GM12878 (cell line): ENCODE results near the gene KLK3. TPM values are rescaled to one million over a fixed set of nuclear protein-coding genes. Genes with fewer than 3 reads are reported as not detected.

ENCODE experiments used
- ATAC-seq: fragments of 200-7000 bp; cut with Tn5 transposase; 3 replicates; pipeline ENCODE4 v1.9.1; 2020; ENCODE audit warnings: mild to moderate bottlenecking, moderate library complexity
- BruUV-seq: library from RNA; stranded (reverse); fragments of 400-500 nt; replicated peaks from 2 replicates; lab custom pipeline; 2021; lab: Mats Ljungman, UMichigan
- CTCF ChIA-PET: fragments of 300-600 bp; sonication (Branson Sonifier 250); formaldehyde crosslinking; extraction: SDS; loops from one replicate; lab custom pipeline; 2021; ENCODE audit warnings: inconsistent platforms; lab: Yijun Ruan, JAX
- POLR2A ChIA-PET: fragments of 350-600 bp; formaldehyde crosslinking; extraction: SDS; loops from one replicate; lab custom pipeline; 2021; ENCODE audit warnings: inconsistent platforms; lab: Charles Lee
- RAD21 ChIA-PET: fragments of 300-600 bp; sonication (Branson Sonifier 250); formaldehyde crosslinking; loops from one replicate; lab custom pipeline; 2023; ENCODE audit warnings: antibody characterized with exemption; ENCODE audit not compliant: unreplicated experiment; lab: Charles Lee
- SMC1A ChIA-PET: fragments of 300-600 bp; sonication (Branson Sonifier 250); formaldehyde crosslinking; loops from one replicate; lab custom pipeline; 2023; ENCODE audit not compliant: unreplicated experiment, uncharacterized antibody; lab: Charles Lee
- DNase-seq: peaks from one replicate; pipeline ENCODE4 v3.0.0-alpha.2; 2011; ENCODE audit warnings: low read depth, low spot score
- FAIRE-seq: peaks from 3 replicates; lab custom pipeline; 2011; peaks lifted over from hg19 to GRCh38; lab: Jason Lieb, UNC
- H2AFZ ChIP-seq: 2 replicates; pipeline ENCODE4 v1.6.0; 2011; ENCODE audit warnings: low read depth, low read length, control low read depth; ENCODE audit not compliant: control insufficient read depth
- H3K27ac ChIP-seq: 2 replicates; pipeline ENCODE4 v1.5.1; 2011; ENCODE audit warnings: control low read depth; ENCODE audit not compliant: control insufficient read depth, insufficient read depth
- H3K27me3 ChIP-seq, 2 experiments: replicated peaks in 1 of 2; 2 replicates each; pipeline versions ENCODE4 v1.6.0 to v1.6.1; 2011; ENCODE audit warnings: low read length in 1 of 2; ENCODE audit not compliant: control insufficient read depth in 2 of 2, insufficient read depth in 2 of 2
- H3K36me3 ChIP-seq, 2 experiments: 2 replicates each; pipeline ENCODE4 v1.5.1; 2011; ENCODE audit warnings: low read length in 1 of 2; ENCODE audit not compliant: control insufficient read depth in 2 of 2, insufficient read depth in 2 of 2
- H3K4me1 ChIP-seq: 2 replicates; pipeline ENCODE4 v1.6.1; 2011; ENCODE audit warnings: mild to moderate bottlenecking, low read length, moderate library complexity, mixed read lengths; ENCODE audit not compliant: control insufficient read depth, insufficient read depth
- H3K4me2 ChIP-seq: 2 replicates; pipeline ENCODE4 v1.6.0; 2011; ENCODE audit warnings: control low read depth; ENCODE audit not compliant: control insufficient read depth, insufficient read depth
- H3K4me3 ChIP-seq: fragments of 200-600 bp; sonication (generic); 2 replicates; pipeline ENCODE4 v1.5.1; 2016
- H3K79me2 ChIP-seq: 2 replicates; pipeline ENCODE4 v1.6.0; 2011; ENCODE audit warnings: low read length; ENCODE audit not compliant: control insufficient read depth, insufficient read depth
- H3K9ac ChIP-seq: 2 replicates; pipeline ENCODE4 v1.8.0; 2011; ENCODE audit warnings: low read length, control low read depth, mixed read lengths; ENCODE audit not compliant: control insufficient read depth, insufficient read depth
- H3K9me3 ChIP-seq: replicated peaks from 3 replicates; pipeline ENCODE4 v1.5.1; 2011; ENCODE audit warnings: mild to moderate bottlenecking, low read length; ENCODE audit not compliant: control insufficient read depth, insufficient read depth
- H4K20me1 ChIP-seq: 2 replicates; pipeline ENCODE4 v1.6.0; 2011; ENCODE audit not compliant: control insufficient read depth, insufficient read depth
- CREB1 ChIP-seq: IDR thresholded peaks from 2 replicates; pipeline ENCODE4 v1.6.1; 2012; ENCODE audit warnings: low read depth, mild to moderate bottlenecking, inconsistent platforms
- ELK1 ChIP-seq: IDR thresholded peaks from 2 replicates; pipeline ENCODE4 v1.6.1; 2012; ENCODE audit warnings: low read depth, low read length, improper control_type of control experiment
- GABPA ChIP-seq: IDR thresholded peaks from 2 replicates; pipeline ENCODE4 v1.6.1; 2014; ENCODE audit warnings: antibody characterized with exemption, low read depth, mild to moderate bottlenecking, inconsistent platforms
- JUND ChIP-seq: IDR thresholded peaks from 2 replicates; pipeline ENCODE4 v1.6.1; 2012; ENCODE audit warnings: low read depth, mild to moderate bottlenecking, low read length, improper control_type of control experiment, moderate library complexity
- MTA2 ChIP-seq: fragments of 450-650 bp; IDR thresholded peaks from 2 replicates; pipeline ENCODE4 v1.6.1; 2016; ENCODE audit warnings: low read depth, mild to moderate bottlenecking, moderate library complexity
- PBX3 ChIP-seq: IDR thresholded peaks from 2 replicates; pipeline ENCODE4 v1.6.1; 2011; ENCODE audit warnings: mild to moderate bottlenecking, low read depth, low read length, moderate library complexity; ENCODE audit not compliant: insufficient replicate concordance
- POLR2A ChIP-seq: IDR thresholded peaks from 2 replicates; pipeline ENCODE4 v1.6.1; 2011; ENCODE audit warnings: low read depth, mild to moderate bottlenecking, low read length
- SP1 ChIP-seq: IDR thresholded peaks from one replicate; pipeline ENCODE4 v1.6.1; 2011; ENCODE audit warnings: low read depth, low read length
- TCF3 ChIP-seq: IDR thresholded peaks from 2 replicates; pipeline ENCODE4 v1.6.1; 2012; ENCODE audit warnings: low read depth, mild to moderate bottlenecking, low read length, borderline replicate concordance; ENCODE audit not compliant: insufficient read depth
- ZBTB11 ChIP-seq: fragments of 450-650 bp; formaldehyde crosslinking; IDR thresholded peaks from 2 replicates; pipeline ENCODE4 v1.5.0; 2022; ENCODE audit warnings: mild to moderate bottlenecking, missing genetic modification characterization
- ZNF217 ChIP-seq: fragments of 450-650 bp; IDR thresholded peaks from 2 replicates; pipeline ENCODE4 v1.6.1; 2017; ENCODE audit warnings: antibody characterized with exemption, mild to moderate bottlenecking
- ZZZ3 ChIP-seq: IDR thresholded peaks from 2 replicates; pipeline ENCODE4 v1.6.1; 2011; ENCODE audit warnings: low read depth; ENCODE audit not compliant: control insufficient read depth, insufficient read length
- WGBS: methylation state at CpG from one replicate; pipeline ENCODE4 v1.1.6; 2016; ENCODE audit warnings: low lambda C conversion rate; ENCODE audit not compliant: insufficient replicate concordance, insufficient coverage; ENCODE audit errors: missing lambda C conversion rate; 5-methylcytosine and 5-hydroxymethylcytosine counted together
- in situ Hi-C: fragments of 300-500 bp; cut with MboI; formaldehyde crosslinking; loops from 9 replicates; pipeline ENCODE4 v1.14.3; 2018; ENCODE audit warnings: mixed read lengths
- intact Hi-C: fragments of 100-400 bp; cut with micrococcal nuclease; formaldehyde crosslinking; loops from one replicate; pipeline ENCODE4 v1.14.2; 2022; ENCODE audit not compliant: unreplicated experiment
- polyA plus RNA-seq, 11 experiments: library from polyadenylated mRNA; depleted of rRNA in 4 of 11; unstranded in 6 of 11; stranded (reverse) in 5 of 11; fragments of >200 nt; fragmentation: Nextera tagmentation in 4 of 11; fragmentation: Illumina TruSeq in 1 of 11; extraction: Ambion mirVana in 4 of 11; extraction: Trizol in 1 of 11; gene quantifications; 1 replicate in 1 of 11; 2 replicates in 10 of 11; pipeline versions ENCODE4 v1.2.1 to v1.2.3, GENCODE V29; 2011 to 2016; ENCODE audit warnings: inconsistent platforms in 2 of 11, missing spikeins in 2 of 11, low read depth in 1 of 11
- total RNA-seq, 4 experiments: library from RNA; depleted of rRNA in 3 of 4; stranded (reverse); fragments of >200 nt in 3 of 4; fragmentation: Illumina TruSeq in 1 of 4; extraction: Trizol in 1 of 4; gene quantifications; 2 replicates each; pipeline versions ENCODE4 v1.2.1 to v1.2.3, GENCODE V29; 2013 to 2021
- TF ChIP-seq, protein P1 (sequence below): IDR thresholded peaks from 2 replicates; pipeline ENCODE4 v1.6.1; 2012; ENCODE audit warnings: low read depth, low read length, improper control_type of control experiment
- TF ChIP-seq, protein P2 (sequence below): fragments of 450-650 bp; IDR thresholded peaks from 2 replicates; pipeline ENCODE4 v1.6.1; 2017; ENCODE audit warnings: mild to moderate bottlenecking, moderate library complexity

KLK3 gene
- total and polyA plus RNA-seq, 10 of the 15 experiments (the other 5 are each of a cell fraction or from before 2014, with no cell fraction given): 0.31 TPM; not detected in 9

GRCh38 chr19:50908336-50908735, 53.6 kb downstream of the KLK3 start:
- H3K9me3 ChIP-seq: no peaks in the 10 kb centered on the region; the same call in 2 of the 3 replicates
- DNase-seq: no peak
- WGBS: 54% methylated on average over 19 of the region's 25 CpGs
- RAD21 ChIA-PET: interaction anchor here (0.9 to 1.6 kb wide), 2 partner anchors 12 to 14 kb away, joined by 3 to 5 read pairs; no protein-coding TSS in a partner anchor
- peaks cover 4 to 9% of the 10 kb centered on the region in 2 experiments; a peak in 3 of 4 replicates for H3K27me3 ChIP-seq
- H3K4me3 ChIP-seq: no peak overlapping the region
- no peaks in the 10 kb centered on the region for H3K36me3 ChIP-seq
- no peaks in the 10 kb centered on the region for H4K20me1 ChIP-seq
- no peaks in the 10 kb centered on the region for H3K4me1 ChIP-seq
- no peak overlapping the region for H3K27ac ChIP-seq
- H2AFZ ChIP-seq: no peak overlapping the region
- SMC1A ChIA-PET: interaction anchor here (2.0 kb wide), 1 partner anchor 13 kb away, joined by 12 read pairs; no protein-coding TSS in a partner anchor
- no peak for ATAC-seq
- intact Hi-C loops: no loop called here
- BruUV-seq: no TSS peak
- no peak overlapping the region for H3K4me2 ChIP-seq
- no peak for FAIRE-seq
- H3K79me2 ChIP-seq: no peaks in the 10 kb centered on the region
- POLR2A ChIA-PET: no interaction called here
- CTCF ChIA-PET: interaction anchor here (1.5 to 3.6 kb wide), 3 partner anchors 10 to 13 kb away, joined by 3 to 30 read pairs (median 4); no protein-coding TSS in a partner anchor
- in situ Hi-C loops: no loop called here
- no peak overlapping the region for H3K9ac ChIP-seq
- TF ChIP-seq GABPA (no peak), PBX3 (no peak), ZBTB11 (CRISPR knock-in tag) (no peak), POLR2A (no peak), ZNF217 (no peak), ELK1 (no peak), TCF3 (no peak), ZZZ3 (no peak), MTA2 (no peak), SP1 (no peak), JUND (no peak), CREB1 (no peak)
- TF ChIP-seq, protein P1, sequence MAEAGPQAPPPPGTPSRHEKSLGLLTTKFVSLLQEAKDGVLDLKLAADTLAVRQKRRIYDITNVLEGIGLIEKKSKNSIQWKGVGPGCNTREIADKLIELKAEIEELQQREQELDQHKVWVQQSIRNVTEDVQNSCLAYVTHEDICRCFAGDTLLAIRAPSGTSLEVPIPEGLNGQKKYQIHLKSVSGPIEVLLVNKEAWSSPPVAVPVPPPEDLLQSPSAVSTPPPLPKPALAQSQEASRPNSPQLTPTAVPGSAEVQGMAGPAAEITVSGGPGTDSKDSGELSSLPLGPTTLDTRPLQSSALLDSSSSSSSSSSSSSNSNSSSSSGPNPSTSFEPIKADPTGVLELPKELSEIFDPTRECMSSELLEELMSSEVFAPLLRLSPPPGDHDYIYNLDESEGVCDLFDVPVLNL: no peak
- TF ChIP-seq, protein P2, sequence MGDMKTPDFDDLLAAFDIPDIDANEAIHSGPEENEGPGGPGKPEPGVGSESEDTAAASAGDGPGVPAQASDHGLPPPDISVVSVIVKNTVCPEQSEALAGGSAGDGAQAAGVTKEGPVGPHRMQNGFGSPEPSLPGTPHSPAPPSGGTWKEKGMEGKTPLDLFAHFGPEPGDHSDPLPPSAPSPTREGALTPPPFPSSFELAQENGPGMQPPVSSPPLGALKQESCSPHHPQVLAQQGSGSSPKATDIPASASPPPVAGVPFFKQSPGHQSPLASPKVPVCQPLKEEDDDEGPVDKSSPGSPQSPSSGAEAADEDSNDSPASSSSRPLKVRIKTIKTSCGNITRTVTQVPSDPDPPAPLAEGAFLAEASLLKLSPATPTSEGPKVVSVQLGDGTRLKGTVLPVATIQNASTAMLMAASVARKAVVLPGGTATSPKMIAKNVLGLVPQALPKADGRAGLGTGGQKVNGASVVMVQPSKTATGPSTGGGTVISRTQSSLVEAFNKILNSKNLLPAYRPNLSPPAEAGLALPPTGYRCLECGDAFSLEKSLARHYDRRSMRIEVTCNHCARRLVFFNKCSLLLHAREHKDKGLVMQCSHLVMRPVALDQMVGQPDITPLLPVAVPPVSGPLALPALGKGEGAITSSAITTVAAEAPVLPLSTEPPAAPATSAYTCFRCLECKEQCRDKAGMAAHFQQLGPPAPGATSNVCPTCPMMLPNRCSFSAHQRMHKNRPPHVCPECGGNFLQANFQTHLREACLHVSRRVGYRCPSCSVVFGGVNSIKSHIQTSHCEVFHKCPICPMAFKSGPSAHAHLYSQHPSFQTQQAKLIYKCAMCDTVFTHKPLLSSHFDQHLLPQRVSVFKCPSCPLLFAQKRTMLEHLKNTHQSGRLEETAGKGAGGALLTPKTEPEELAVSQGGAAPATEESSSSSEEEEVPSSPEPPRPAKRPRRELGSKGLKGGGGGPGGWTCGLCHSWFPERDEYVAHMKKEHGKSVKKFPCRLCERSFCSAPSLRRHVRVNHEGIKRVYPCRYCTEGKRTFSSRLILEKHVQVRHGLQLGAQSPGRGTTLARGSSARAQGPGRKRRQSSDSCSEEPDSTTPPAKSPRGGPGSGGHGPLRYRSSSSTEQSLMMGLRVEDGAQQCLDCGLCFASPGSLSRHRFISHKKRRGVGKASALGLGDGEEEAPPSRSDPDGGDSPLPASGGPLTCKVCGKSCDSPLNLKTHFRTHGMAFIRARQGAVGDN: no peak
